ENCODE measurements around the gene AGO3.
"Not testable (repeated sequence)": the region's sequence is repeated elsewhere in the genome, so short reads cannot be mapped to it uniquely, and the experiment has no call there.

Gene AGO3

DNA sequence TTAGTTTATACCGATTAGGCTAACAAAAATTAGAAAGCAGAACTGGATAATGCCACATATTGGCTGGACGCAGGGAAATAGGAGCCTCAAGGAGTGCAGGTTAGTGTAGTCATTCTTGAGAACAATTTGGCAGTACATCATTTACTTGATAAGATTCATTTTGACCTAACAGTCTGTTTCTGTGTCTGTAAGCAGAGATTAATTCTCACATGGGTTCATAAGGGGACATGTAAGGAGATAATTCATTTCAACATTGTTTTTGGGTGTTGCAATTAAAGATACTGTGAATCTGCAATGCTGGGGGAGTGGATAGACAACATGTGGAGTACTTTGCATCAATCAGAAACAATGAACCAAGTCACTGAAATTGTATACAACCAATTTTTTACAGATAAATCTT lies 32.0 kb downstream of the AGO3 start:
- Histone ChIP-seq H3K27me3 (no peaks in the 10 kb centered on the region), H3K9me3 (no peaks in the 10 kb centered on the region), H3K4me1 (no peaks in the 10 kb centered on the region), H3K36me3 (no peaks in the 10 kb centered on the region), H3K4me3 (ENCODE audit: low read depth, low read length) (no peak overlapping the region)
- DNase-seq: no peak
- TF ChIP-seq, protein P1, sequence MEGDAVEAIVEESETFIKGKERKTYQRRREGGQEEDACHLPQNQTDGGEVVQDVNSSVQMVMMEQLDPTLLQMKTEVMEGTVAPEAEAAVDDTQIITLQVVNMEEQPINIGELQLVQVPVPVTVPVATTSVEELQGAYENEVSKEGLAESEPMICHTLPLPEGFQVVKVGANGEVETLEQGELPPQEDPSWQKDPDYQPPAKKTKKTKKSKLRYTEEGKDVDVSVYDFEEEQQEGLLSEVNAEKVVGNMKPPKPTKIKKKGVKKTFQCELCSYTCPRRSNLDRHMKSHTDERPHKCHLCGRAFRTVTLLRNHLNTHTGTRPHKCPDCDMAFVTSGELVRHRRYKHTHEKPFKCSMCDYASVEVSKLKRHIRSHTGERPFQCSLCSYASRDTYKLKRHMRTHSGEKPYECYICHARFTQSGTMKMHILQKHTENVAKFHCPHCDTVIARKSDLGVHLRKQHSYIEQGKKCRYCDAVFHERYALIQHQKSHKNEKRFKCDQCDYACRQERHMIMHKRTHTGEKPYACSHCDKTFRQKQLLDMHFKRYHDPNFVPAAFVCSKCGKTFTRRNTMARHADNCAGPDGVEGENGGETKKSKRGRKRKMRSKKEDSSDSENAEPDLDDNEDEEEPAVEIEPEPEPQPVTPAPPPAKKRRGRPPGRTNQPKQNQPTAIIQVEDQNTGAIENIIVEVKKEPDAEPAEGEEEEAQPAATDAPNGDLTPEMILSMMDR (IDR thresholded peaks at IDR 0.05; ENCODE audit: low read depth, low read length): no peak

DNA sequence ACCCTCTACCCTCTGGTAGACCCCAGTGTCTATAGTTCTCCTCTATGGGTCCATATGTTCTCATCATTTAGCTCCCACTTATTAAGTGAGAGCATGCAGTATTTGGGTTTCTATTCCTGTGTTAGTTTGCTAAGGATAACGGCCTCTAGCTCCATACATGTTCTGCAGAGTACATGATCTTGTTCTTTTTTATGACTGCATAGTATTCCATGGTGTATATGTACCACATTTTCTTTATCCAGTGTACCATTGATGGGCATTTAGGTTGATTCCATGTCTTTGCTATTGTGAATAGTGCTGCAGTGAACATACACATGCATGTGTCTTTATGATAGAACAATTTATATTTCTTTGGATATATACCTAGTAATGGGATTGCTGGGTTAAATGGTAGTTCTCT lies 33.4 kb downstream of the AGO3 start:
- H3K4me1 ChIP-seq; H3K4me3 ChIP-seq (ENCODE audit: low read depth, low read length); H3K27me3 ChIP-seq; H3K36me3 ChIP-seq; H3K9me3 ChIP-seq; DNase-seq: not testable (repeated sequence)

DNA sequence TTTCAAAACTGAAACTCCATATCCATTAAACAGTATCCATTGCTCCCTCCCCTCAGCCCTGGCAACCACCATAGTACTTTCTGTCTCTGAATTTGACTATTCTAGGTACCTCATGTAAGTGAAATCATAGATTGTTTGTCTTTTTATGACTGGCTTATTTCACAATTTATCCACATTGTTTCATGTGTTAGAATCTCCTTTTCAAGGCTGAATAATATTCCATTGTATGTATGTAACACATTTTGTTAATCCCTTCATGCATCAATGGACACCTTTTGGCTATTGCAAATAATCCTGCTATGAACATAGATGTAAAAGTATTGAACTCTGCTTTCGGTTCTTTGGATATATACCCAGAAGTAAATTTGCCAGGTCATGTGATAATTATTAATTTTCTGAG lies 37.5 kb downstream of the AGO3 start:
- DNase-seq: no peak
- TF ChIP-seq, protein P1 (IDR thresholded peaks at IDR 0.05; ENCODE audit: low read depth, low read length): no peak
- H3K4me1 ChIP-seq: no peaks in the 10 kb centered on the region
- no peak overlapping the region for H3K4me3 ChIP-seq (ENCODE audit: low read depth, low read length)
- no peaks in the 10 kb centered on the region for H3K36me3 ChIP-seq
- no peaks in the 10 kb centered on the region for H3K27me3 ChIP-seq
- H3K9me3 ChIP-seq: no peaks in the 10 kb centered on the region

DNA sequence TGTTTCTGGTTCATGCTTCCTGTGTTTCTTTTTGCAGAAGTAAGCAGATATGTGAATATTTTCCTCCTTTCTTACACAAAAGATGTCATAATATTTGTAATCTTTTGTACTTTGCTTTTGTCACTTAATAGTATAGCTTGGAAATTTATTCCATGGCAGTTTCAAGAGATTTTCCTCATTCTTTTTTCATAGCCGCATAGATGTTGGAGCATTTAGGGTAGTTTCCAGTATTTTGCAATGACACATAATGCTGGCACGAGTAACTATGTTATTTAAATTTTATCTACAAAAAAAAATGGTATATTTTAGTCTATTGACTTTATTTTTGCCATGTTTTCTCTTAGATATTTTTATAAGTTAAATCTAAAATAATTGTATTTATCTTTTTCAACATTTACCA lies 40.7 kb downstream of the AGO3 start:
- Histone ChIP-seq H3K9me3 (no peaks in the 10 kb centered on the region), H3K27me3 (no peaks in the 10 kb centered on the region), H3K4me1 (no peaks in the 10 kb centered on the region), H3K36me3 (no peaks in the 10 kb centered on the region), H3K4me3 (ENCODE audit: low read depth, low read length) (no peak overlapping the region)
- DNase-seq: no peak
- TF ChIP-seq, protein P1 (IDR thresholded peaks at IDR 0.05; ENCODE audit: low read depth, low read length): no peak

DNA sequence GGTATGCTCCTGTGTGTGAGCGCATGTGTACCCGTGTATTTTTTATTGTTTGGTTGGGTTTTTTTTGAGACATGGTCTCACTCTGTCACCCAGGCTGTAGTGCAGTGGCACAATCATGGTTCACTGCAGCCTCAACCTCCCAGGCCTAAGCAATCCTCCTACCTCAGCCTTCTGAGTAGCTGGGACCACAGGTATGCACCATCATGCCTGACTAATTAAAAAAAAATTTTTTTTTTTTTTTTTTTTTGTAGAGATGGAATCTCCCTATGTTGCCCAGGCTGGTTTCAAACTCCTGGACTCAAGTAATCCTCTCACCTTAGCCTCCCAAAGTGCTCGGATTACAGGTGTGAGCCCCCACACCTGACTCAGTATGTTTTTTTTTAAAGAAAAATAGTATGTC lies 41.7 kb downstream of the AGO3 start:
- H3K27me3 ChIP-seq; H3K4me1 ChIP-seq; H3K36me3 ChIP-seq; H3K4me3 ChIP-seq (ENCODE audit: low read depth, low read length); DNase-seq; H3K9me3 ChIP-seq: not testable (repeated sequence)

DNA sequence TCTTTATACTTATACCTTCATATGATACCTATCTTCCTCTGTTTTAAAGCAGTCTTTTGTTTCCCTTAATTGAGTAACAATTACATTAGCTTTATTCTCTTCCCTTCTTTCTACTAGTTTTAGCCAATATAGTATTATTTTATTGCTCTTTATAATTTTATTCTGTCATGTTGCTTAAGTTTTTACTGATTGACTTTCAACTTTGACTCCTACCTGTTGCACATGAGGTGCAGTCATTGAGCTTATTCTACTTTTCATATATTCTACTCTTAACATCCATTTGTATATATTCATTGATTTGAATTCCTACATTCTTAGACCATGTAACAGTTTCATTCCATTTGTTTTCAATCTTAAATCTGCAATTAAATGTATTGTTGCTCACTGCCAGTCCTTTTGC lies 49.2 kb downstream of the AGO3 start:
- no peaks in the 10 kb centered on the region for H3K9me3 ChIP-seq
- H3K36me3 ChIP-seq: no peaks in the 10 kb centered on the region
- TF ChIP-seq, protein P1 (IDR thresholded peaks at IDR 0.05; ENCODE audit: low read depth, low read length): no peak
- no peak for DNase-seq
- no peaks in the 10 kb centered on the region for H3K4me1 ChIP-seq
- H3K4me3 ChIP-seq (ENCODE audit: low read depth, low read length): no peak overlapping the region
- no peaks in the 10 kb centered on the region for H3K27me3 ChIP-seq

DNA sequence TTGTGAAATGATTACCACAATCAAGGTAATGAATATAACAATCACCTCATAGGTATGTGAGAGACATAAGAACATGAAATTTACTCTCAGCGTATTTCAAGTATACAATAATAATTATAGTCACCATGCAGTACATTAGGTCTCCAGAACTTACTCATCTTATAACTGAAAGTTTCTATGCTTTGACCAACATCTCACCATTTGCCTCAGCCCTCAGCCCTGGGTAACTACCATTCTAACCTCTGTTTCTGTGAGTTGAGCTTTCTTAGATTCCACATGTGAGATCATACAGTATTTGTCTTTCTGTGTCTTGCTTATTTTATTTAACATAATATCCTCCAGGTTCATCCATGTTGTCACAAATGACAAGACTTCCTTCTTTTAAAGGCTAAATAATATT lies 57.3 kb downstream of the AGO3 start:
- TF ChIP-seq, protein P1 (IDR thresholded peaks at IDR 0.05; ENCODE audit: low read depth, low read length): no peak
- no peaks in the 10 kb centered on the region for H3K36me3 ChIP-seq
- no peak overlapping the region for H3K4me3 ChIP-seq (ENCODE audit: low read depth, low read length)
- no peaks in the 10 kb centered on the region for H3K9me3 ChIP-seq
- no peak for DNase-seq
- no peaks in the 10 kb centered on the region for H3K27me3 ChIP-seq
- no peaks in the 10 kb centered on the region for H3K4me1 ChIP-seq
